ENCODE measurements around the gene BCAS3.

BCAS3 gene

GRCh38 chr17:61259360-61259759, 581.7 kb downstream of the BCAS3 start:
- no peak for TF ChIP-seq CTCF (IDR thresholded peaks at IDR 0.05; ENCODE audit: low read depth, low read length, missing control alignments)
- DNase-seq (ENCODE audit: low read depth) = no peak
- no peak overlapping the region for H3K4me3 ChIP-seq (ENCODE audit: low read depth, low read length)
- in situ Hi-C loops (cut with HindIII; ENCODE audit: low sequenced_read_pairs) = no loop called here

GRCh38 chr17:61260071-61260797, 582.6 kb downstream of the BCAS3 start:
- no peak overlapping the region for H3K4me3 ChIP-seq (ENCODE audit: low read depth, low read length)
- TF ChIP-seq CTCF (IDR thresholded peaks at IDR 0.05; ENCODE audit: low read depth, low read length, missing control alignments) = no peak
- in situ Hi-C loops (cut with HindIII; ENCODE audit: low sequenced_read_pairs) = loop anchor here (5.0 kb wide), 1 partner anchor 67 kb away; no protein-coding TSS in a partner anchor
- no peak for DNase-seq (ENCODE audit: low read depth)

GRCh38 chr17:61261001-61261637, 583.5 kb downstream of the BCAS3 start:
- H3K4me3 ChIP-seq (ENCODE audit: low read depth, low read length) = no peak overlapping the region
- DNase-seq (ENCODE audit: low read depth) = no peak
- in situ Hi-C loops (cut with HindIII; ENCODE audit: low sequenced_read_pairs) = loop anchor here (5.0 kb wide), 1 partner anchor 66 kb away; no protein-coding TSS in a partner anchor
- TF ChIP-seq CTCF (IDR thresholded peaks at IDR 0.05; ENCODE audit: low read depth, low read length, missing control alignments) = no peak

- TF ChIP-seq CTCF (IDR thresholded peaks at IDR 0.05; ENCODE audit: low read depth, low read length, missing control alignments) = no peak
These were observed 587.7 kb downstream of the BCAS3 start for GRCh38 chr17:61265397-61265796.

GRCh38 chr17:61267847-61268246, 590.2 kb downstream of the BCAS3 start:
- no peak for TF ChIP-seq CTCF (IDR thresholded peaks at IDR 0.05; ENCODE audit: low read depth, low read length, missing control alignments)
- H3K4me3 ChIP-seq (ENCODE audit: low read depth, low read length) = no peak overlapping the region
- no peak for DNase-seq (ENCODE audit: low read depth)
- in situ Hi-C loops (cut with HindIII; ENCODE audit: low sequenced_read_pairs) = no loop called here

More at GRCh38 chr17:61265397-61265796, 587.7 kb downstream of the BCAS3 start:
- in situ Hi-C loops (cut with HindIII; ENCODE audit: low sequenced_read_pairs) = no loop called here
- H3K4me3 ChIP-seq (ENCODE audit: low read depth, low read length) = no peak overlapping the region
- DNase-seq (ENCODE audit: low read depth) = no peak

- TF ChIP-seq CTCF (IDR thresholded peaks at IDR 0.05; ENCODE audit: low read depth, low read length, missing control alignments) = no peak
- no peak overlapping the region for H3K4me3 ChIP-seq (ENCODE audit: low read depth, low read length)
- in situ Hi-C loops (cut with HindIII; ENCODE audit: low sequenced_read_pairs) = no loop called here
- DNase-seq (ENCODE audit: low read depth) = no peak
These were observed 597.7 kb downstream of the BCAS3 start for GRCh38 chr17:61275395-61275794.

Measured in astrocyte of the cerebellum (primary cell).